Mesothelial cell of epicardium (in vitro differentiated cells): ENCODE data around the gene SELENOI. TPM values are rescaled to one million over a fixed set of nuclear protein-coding genes. Genes with fewer than 3 reads are reported as not detected.
A peak's percentile ranks its signal among the peaks of the same experiment; 100 is the strongest.
"Not testable (repeated sequence)": the region's sequence is repeated elsewhere in the genome, so short reads cannot be mapped to it uniquely, and the experiment has no call there.

ENCODE experiments used
- DNase-seq, 2 experiments: peaks; one replicate each; pipeline ENCODE4 v3.0.0; 2021; ENCODE audit warnings: low spot score in 2 of 2; ENCODE audit not compliant: unreplicated experiment in 2 of 2
- H3K27ac Mint-ChIP-seq: 2 replicates; pipeline ENCODE4 v1.8.0; 2021; ENCODE audit warnings: mixed read lengths
- H3K27me3 Mint-ChIP-seq: 2 replicates; pipeline ENCODE4 v1.8.0; 2021; ENCODE audit warnings: low read depth, mixed read lengths
- H3K36me3 Mint-ChIP-seq: 2 replicates; pipeline ENCODE4 v1.8.0; 2021; ENCODE audit warnings: mixed read lengths
- H3K4me1 Mint-ChIP-seq: 2 replicates; pipeline ENCODE4 v1.8.0; 2021; ENCODE audit warnings: mixed read lengths
- H3K4me3 Mint-ChIP-seq: 2 replicates; pipeline ENCODE4 v1.8.0; 2021; ENCODE audit warnings: mild to moderate bottlenecking, moderate library complexity, mixed read lengths
- H3K9me3 Mint-ChIP-seq: 2 replicates; pipeline ENCODE4 v1.8.0; 2021; ENCODE audit warnings: mixed read lengths
- CTCF ChIP-seq: fragments of 200-600 bp; sonication (generic); IDR thresholded peaks from one replicate; pipeline ENCODE4 v1.5.0; 2021; ENCODE audit warnings: antibody characterized with exemption; ENCODE audit not compliant: unreplicated experiment
- total RNA-seq: library from RNA; stranded (reverse); gene quantifications from 3 replicates; pipeline ENCODE4 v1.2.1, GENCODE V29; 2021

The SELENOI gene
- total RNA-seq, 1 donor from 2014 or later = 32.0 TPM

DNA sequence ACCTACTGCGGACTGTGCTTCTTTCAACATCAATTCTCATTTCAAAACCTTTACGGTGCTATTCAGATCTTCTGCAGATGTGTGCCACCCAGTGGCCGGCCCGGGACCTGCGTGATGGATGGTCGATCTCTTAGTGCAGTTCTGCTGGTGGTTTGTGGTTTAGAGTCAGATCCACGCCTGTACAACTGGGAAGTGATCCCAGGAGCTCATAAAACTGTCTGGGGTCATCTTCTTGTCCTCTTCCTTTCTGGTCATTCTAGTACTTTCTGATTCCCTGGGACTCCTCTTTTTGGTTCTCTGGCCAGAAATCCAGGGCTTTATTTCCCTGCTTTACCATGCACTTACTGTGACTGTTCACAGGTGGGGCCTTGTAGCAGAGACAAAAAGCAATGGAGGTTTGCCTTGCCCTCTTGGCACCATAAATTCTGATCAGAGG is 15.8 kb upstream of the SELENOI start:
- peaks cover 6% of the 10 kb centered on the region for H3K4me1 Mint-ChIP-seq
- no peak overlapping the region for H3K4me3 Mint-ChIP-seq
- TF ChIP-seq CTCF = peak; percentile 80

DNA sequence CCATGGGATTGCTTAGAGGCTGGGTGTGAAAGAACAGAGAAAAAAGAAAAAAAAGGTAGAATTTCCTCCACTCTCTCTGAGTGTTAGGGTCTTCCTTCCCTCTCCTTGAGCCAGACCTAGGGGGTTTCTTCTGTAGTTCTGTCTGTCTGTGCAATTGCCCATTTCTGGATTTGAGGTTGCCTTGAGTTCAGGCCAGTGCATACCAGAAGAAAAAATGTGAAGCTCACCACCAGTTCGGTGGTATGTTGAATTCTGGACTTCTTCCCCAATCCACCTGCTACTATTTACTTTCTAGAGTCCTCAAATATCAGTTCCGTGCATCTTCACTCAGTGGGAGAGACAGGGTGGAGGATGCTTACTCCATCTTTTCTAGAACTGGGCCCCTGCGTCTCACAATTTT is 15.3 kb upstream of the SELENOI start:
- Mint-ChIP-seq H3K4me1 (peaks cover 6% of the 10 kb centered on the region), H3K4me3 (no peak overlapping the region), H3K27ac (no peak overlapping the region), H3K9me3 (no peaks in the 10 kb centered on the region), H3K36me3 (no peaks in the 10 kb centered on the region), H3K27me3 (peaks cover 1% of the 10 kb centered on the region)
- DNase-seq = no peak
- no peak for TF ChIP-seq CTCF

More for the DNA sequence above, 15.8 kb upstream of the SELENOI start:
- Mint-ChIP-seq H3K27ac (no peak overlapping the region), H3K27me3 (peaks cover 1% of the 10 kb centered on the region), H3K9me3 (no peaks in the 10 kb centered on the region), H3K36me3 (no peaks in the 10 kb centered on the region)
- DNase-seq = peak; percentile 55 to 86

DNA sequence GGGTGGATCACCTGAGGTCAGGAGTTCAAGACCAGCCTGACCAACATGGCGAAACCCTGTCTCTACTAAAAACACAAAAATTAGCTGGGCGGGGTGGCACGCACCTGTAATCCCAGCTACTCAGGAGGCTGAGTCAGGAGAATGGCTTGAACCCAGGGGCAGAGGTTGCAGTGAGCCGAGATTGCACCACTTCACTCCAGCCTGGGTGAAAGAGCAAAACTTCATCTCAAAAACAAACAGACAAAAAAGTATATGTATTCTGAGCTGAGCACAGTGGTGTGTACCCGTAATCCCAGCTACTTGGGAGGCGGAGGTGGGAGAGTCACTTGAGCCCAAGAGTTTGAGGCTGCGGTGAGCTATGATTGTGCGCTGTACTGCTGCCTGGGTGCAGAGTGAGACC is 14.6 kb upstream of the SELENOI start:
- not testable (repeated sequence) for DNase-seq, H3K9me3 Mint-ChIP-seq, H3K27ac Mint-ChIP-seq, H3K4me1 Mint-ChIP-seq, H3K27me3 Mint-ChIP-seq, H3K36me3 Mint-ChIP-seq, H3K4me3 Mint-ChIP-seq

DNA sequence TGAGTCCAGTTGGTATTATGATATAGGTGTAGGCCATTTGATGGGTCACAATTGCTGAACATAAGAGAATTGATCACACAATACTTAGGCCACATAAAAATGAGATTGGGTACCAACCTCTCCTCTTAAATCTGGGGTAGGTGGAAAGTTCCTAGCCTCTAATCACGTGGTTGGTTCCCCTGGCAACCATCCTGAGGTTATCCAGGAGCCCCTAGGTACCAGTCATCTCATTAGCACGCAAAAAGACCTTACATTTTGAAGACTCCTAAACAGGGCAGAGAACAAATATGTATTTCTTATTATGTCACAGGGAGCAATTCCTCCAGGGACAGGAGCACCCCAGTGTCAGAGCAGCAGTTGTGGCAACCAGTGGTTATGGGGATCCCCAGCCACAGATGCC is 12.7 kb upstream of the SELENOI start:
- no peak for TF ChIP-seq CTCF
- Mint-ChIP-seq H3K4me3 (no peak overlapping the region), H3K27ac (no peak overlapping the region), H3K36me3 (no peaks in the 10 kb centered on the region), H3K27me3 (peaks cover 1% of the 10 kb centered on the region), H3K9me3 (no peaks in the 10 kb centered on the region), H3K4me1 (peaks cover 9% of the 10 kb centered on the region)
- DNase-seq = no peak

GRCh38 chr2:26335231-26335630 is 10.7 kb upstream of the SELENOI start:
- Mint-ChIP-seq H3K36me3 (no peaks in the 10 kb centered on the region), H3K4me1 (peaks cover 11% of the 10 kb centered on the region), H3K27me3 (peaks cover 1% of the 10 kb centered on the region), H3K4me3 (no peak overlapping the region), H3K9me3 (no peaks in the 10 kb centered on the region), H3K27ac (no peak overlapping the region)
- no peak for TF ChIP-seq CTCF
- DNase-seq = no peak

GRCh38 chr2:26336719-26337118 is 9.2 kb upstream of the SELENOI start:
- no peak for DNase-seq
- Mint-ChIP-seq H3K27ac (no peak overlapping the region), H3K9me3 (no peaks in the 10 kb centered on the region), H3K4me1 (peaks cover 13% of the 10 kb centered on the region), H3K27me3 (peaks cover 1% of the 10 kb centered on the region), H3K36me3 (no peaks in the 10 kb centered on the region), H3K4me3 (no peak overlapping the region)
- TF ChIP-seq CTCF = no peak
